HepG2 (cell line): ENCODE measurements around the gene CTAGE8. TPM values are rescaled to one million over a fixed set of nuclear protein-coding genes. Genes with fewer than 3 reads are reported as not detected.
"Not testable (repeated sequence)": the region's sequence is repeated elsewhere in the genome, so short reads cannot be mapped to it uniquely, and the experiment has no call there.

Experiments
- ATAC-seq: fragments of 200-7000 bp; cut with Tn5 transposase; 3 replicates; pipeline ENCODE4 v1.9.1; 2020; ENCODE audit warnings: mild to moderate bottlenecking, moderate library complexity
- BruUV-seq: library from RNA; stranded (reverse); fragments of 400-500 nt; replicated peaks from 2 replicates; lab custom pipeline; 2021; lab: Mats Ljungman, UMichigan
- CTCF ChIA-PET: fragments of 300-600 bp; formaldehyde crosslinking; extraction: SDS; loops from one replicate; lab custom pipeline; 2021; ENCODE audit warnings: low total read pairs, inconsistent platforms, low intra/inter-chr PET ratio; lab: Yijun Ruan, JAX
- POLR2A ChIA-PET: fragments of 350-600 bp; sonication (Branson Sonifier 250); formaldehyde crosslinking; loops from one replicate; lab custom pipeline; 2020; ENCODE audit warnings: antibody characterized with exemption, inconsistent platforms; lab: Yijun Ruan, JAX
- DNase-seq: peaks from one replicate; pipeline ENCODE4 v3.0.0-alpha.2; 2015; ENCODE audit warnings: low spot score
- FAIRE-seq: peaks from 3 replicates; lab custom pipeline; 2011; peaks lifted over from hg19 to GRCh38; lab: Jason Lieb, UNC
- H2AFZ ChIP-seq: one replicate; pipeline ENCODE4 v1.6.1; 2011; ENCODE audit warnings: low read length, inconsistent platforms
- H3K27ac ChIP-seq: fragments of 300-600 bp; 3 replicates; pipeline ENCODE4 v1.8.0; 2011; ENCODE audit warnings: mixed run types, mild to moderate bottlenecking, mixed read lengths, low read length, inconsistent platforms; ENCODE audit not compliant: insufficient read depth; ENCODE audit errors: extremely low read length
- H3K27me3 ChIP-seq, 2 experiments: fragments of 200-600 bp in 1 of 2; 2 replicates in 1 of 2; 3 replicates in 1 of 2; pipeline versions ENCODE4 v1.6.0 to v1.8.0; 2011; ENCODE audit warnings: low read length in 2 of 2, mild to moderate bottlenecking in 2 of 2, moderate library complexity in 2 of 2, inconsistent platforms in 1 of 2; ENCODE audit not compliant: insufficient read depth in 2 of 2, control insufficient read depth in 1 of 2
- H3K36me3 ChIP-seq, 2 experiments: fragments of 200-600 bp in 1 of 2; replicated peaks in 1 of 2; 2 replicates in 1 of 2; 3 replicates in 1 of 2; pipeline versions ENCODE4 v1.5.1 to v1.8.0; 2011; ENCODE audit warnings: low read length in 2 of 2, inconsistent platforms in 1 of 2; ENCODE audit not compliant: insufficient read depth in 2 of 2, control insufficient read depth in 1 of 2
- H3K4me1 ChIP-seq: 2 replicates; pipeline ENCODE4 v1.5.1; 2012; ENCODE audit warnings: low read length, inconsistent platforms; ENCODE audit not compliant: insufficient read depth
- H3K4me2 ChIP-seq: 2 replicates; pipeline ENCODE4 v1.6.0; 2011; ENCODE audit warnings: low read depth, low read length, inconsistent platforms
- H3K4me3 ChIP-seq, 3 experiments: fragments of 200-600 bp in 1 of 3; sonication (generic), shearing (Covaris generic) in 1 of 3; replicated peaks in 1 of 3; 2 replicates each; pipeline ENCODE4 v1.5.1; 2011 to 2016; ENCODE audit warnings: low read length in 3 of 3, inconsistent platforms in 2 of 3, low read depth in 2 of 3, mild to moderate bottlenecking in 2 of 3, control low read depth in 1 of 3, mixed read lengths in 1 of 3; ENCODE audit not compliant: insufficient read depth in 1 of 3
- H3K79me2 ChIP-seq: one replicate; pipeline ENCODE4 v1.6.1; 2011; ENCODE audit warnings: low read length, inconsistent platforms; ENCODE audit not compliant: insufficient read depth
- H3K9ac ChIP-seq: 2 replicates; pipeline ENCODE4 v1.6.0; 2011; ENCODE audit warnings: mild to moderate bottlenecking, low read depth, low read length, inconsistent platforms; ENCODE audit not compliant: insufficient read depth
- H3K9me3 ChIP-seq: 2 replicates; pipeline ENCODE4 v1.5.1; 2012; ENCODE audit warnings: mild to moderate bottlenecking, low read length
- H4K20me1 ChIP-seq: 2 replicates; pipeline ENCODE4 v1.6.0; 2011; ENCODE audit warnings: inconsistent platforms, mild to moderate bottlenecking, low read length, moderate library complexity; ENCODE audit not compliant: insufficient read depth
- WGBS: methylation state at CpG from one replicate; pipeline ENCODE4 v1.1.6; 2017; ENCODE audit warnings: low lambda C conversion rate; 5-methylcytosine and 5-hydroxymethylcytosine counted together
- in situ Hi-C: cut with HindIII; loops from 2 replicates; pipeline ENCODE4 v1.10.0; 2017; ENCODE audit warnings: low pct_unique_long_range_greater_than_20kb; ENCODE audit not compliant: extremely low pct_ligation_motif_present
- intact Hi-C: fragments of 100-400 bp; cut with micrococcal nuclease; formaldehyde crosslinking; loops from one replicate; pipeline ENCODE4 v1.10.0; 2022; ENCODE audit not compliant: unreplicated experiment
- polyA plus RNA-seq, 8 experiments: library from polyadenylated mRNA; depleted of rRNA in 3 of 8; stranded (reverse) in 7 of 8; unstranded in 1 of 8; fragments of >200 nt; fragmentation: Illumina TruSeq in 4 of 8; extraction: Trizol in 4 of 8; gene quantifications; 2 replicates each; pipeline versions ENCODE4 v1.2.1 to v1.2.3, GENCODE V29; 2011 to 2016; ENCODE audit warnings: low read depth in 4 of 8, missing spikeins in 1 of 8, mixed read lengths in 1 of 8; ENCODE audit not compliant: insufficient read depth in 1 of 8
- total RNA-seq, 5 experiments: library from RNA; depleted of rRNA; stranded (reverse); fragments of >200 nt; fragmentation: Illumina TruSeq; extraction: Trizol; gene quantifications; 2 replicates each; pipeline ENCODE4 v1.2.3, GENCODE V29; 2016; ENCODE audit warnings: low read depth in 1 of 5

The CTAGE8 gene
- total and polyA plus RNA-seq, 2 of the 13 experiments (the other 11 are each of a cell fraction or from before 2014, with no cell fraction given), result not detected

- POLR2A ChIA-PET, BruUV-seq, ATAC-seq, H3K27ac ChIP-seq, intact Hi-C loops, H3K4me2 ChIP-seq, CTCF ChIA-PET, H3K4me3 ChIP-seq, H2AFZ ChIP-seq, H3K36me3 ChIP-seq, in situ Hi-C loops, H3K27me3 ChIP-seq, H3K9me3 ChIP-seq, H3K4me1 ChIP-seq, FAIRE-seq, H3K79me2 ChIP-seq, H3K9ac ChIP-seq, DNase-seq, H4K20me1 ChIP-seq: not testable (repeated sequence)
- WGBS, result no CpG with 5 or more reads among the region's 1 CpG
Measured at GRCh38 chr7:144302578-144303303, 33.7 kb upstream of the CTAGE8 start.

DNA sequence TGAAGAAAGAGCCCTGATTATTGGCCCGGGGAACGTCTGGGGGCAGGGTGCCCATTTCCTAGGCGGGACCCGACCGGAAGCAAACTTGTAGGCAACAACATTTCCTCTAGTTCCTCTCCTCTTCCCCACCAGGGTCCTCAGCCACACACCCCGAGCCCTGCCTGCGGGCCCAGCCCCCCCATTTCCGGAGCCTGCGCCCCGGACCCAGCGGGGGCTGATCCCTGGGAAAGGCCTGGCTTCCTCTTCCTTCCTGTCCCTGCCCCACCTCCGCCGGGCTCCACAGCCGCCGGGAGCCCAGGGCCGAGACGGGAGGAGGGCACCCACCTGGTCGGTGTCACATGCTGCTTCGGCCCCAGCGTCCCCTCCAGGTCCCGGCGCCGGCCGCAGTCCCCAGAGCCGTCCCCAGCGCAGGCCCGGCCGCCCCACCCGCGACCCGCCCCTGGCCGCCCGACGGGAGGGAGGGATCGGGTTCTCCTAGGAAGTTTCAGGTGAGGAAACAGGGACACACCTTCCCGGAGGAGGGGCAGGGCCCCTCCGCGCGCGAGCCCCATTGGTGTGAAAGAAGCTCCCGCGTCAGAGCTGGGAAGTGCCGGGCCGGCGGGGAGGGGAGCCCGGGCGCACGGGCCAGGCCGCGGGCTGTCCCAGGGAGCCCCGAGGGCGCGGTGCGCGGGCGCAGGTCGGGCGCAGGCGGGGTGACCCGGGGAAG, 24.9 kb upstream of the CTAGE8 start:
- H3K27ac ChIP-seq, H3K36me3 ChIP-seq, DNase-seq, H3K27me3 ChIP-seq, H3K4me1 ChIP-seq, H3K9ac ChIP-seq, in situ Hi-C loops, FAIRE-seq, CTCF ChIA-PET, H3K4me3 ChIP-seq, POLR2A ChIA-PET, H3K4me2 ChIP-seq, H3K9me3 ChIP-seq, BruUV-seq, intact Hi-C loops, H2AFZ ChIP-seq, H4K20me1 ChIP-seq, H3K79me2 ChIP-seq: not testable (repeated sequence)
- peak; percentile 93 for ATAC-seq
- WGBS, result no CpG with 5 or more reads among the region's 60 CpGs

DNA sequence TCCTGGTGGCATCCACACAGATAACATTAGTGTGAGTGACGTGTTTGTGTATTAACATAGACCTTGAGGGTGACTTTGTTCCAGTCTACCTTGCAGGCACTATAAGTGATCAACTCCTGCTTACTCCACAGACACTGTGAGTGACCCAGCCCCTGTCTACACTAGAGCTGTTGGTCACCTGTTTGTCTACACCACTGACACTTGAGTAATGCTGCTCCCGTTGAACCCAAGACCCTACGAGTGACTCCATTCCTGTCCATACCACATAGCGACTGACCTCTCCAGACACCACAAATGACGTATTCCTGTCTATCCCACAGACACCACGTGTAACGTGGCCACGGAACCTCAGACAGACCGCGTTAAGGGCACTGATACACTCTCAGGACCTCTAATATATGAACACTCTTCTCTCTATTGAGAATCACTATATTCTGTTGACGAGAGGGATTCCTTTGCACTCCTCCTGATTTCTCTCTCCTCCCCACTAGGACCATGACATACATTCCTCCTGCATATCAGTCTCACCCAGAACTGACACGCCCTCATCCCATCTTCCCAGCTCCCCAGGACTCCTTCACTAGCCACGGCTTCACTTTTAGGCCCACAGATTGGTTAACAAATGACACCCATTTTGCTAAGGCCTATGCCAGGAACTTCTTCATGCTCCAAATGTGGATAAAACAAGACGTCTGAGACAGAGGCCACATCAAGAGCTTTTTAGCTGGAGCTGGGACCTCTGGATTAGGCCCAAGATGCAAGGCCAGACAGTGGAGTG, 23.5 kb upstream of the CTAGE8 start:
- POLR2A ChIA-PET, H3K27ac ChIP-seq, H4K20me1 ChIP-seq, H3K36me3 ChIP-seq, FAIRE-seq, H3K79me2 ChIP-seq, H3K27me3 ChIP-seq, H3K4me3 ChIP-seq, ATAC-seq, H2AFZ ChIP-seq, CTCF ChIA-PET, H3K9ac ChIP-seq, H3K9me3 ChIP-seq, in situ Hi-C loops, intact Hi-C loops, H3K4me2 ChIP-seq, H3K4me1 ChIP-seq, DNase-seq: not testable (repeated sequence)
- TSS peak; percentile 63 for BruUV-seq
- 59% methylated on average over 4 of the region's 14 CpGs for WGBS

DNA sequence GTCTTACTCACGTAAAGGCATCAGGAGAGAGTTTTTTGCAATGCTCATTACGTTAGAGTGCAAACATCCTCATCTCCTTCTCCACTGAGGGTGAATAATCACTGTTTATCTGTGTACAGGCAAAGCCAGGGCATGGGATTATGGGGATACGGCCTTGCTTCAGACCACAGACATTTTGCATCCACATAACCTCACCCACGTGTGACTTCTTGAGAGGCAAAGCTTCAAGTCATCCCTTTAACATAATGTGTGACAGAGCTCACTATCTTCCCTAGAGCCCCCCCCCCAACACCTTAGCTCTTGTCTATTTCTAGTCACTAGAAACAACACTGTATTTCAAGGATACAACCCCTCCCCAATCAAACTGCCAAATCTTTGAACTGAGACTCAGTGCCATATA, 22.5 kb upstream of the CTAGE8 start:
- H3K4me3 ChIP-seq, POLR2A ChIA-PET, BruUV-seq, ATAC-seq, H2AFZ ChIP-seq, H3K9me3 ChIP-seq, H3K4me2 ChIP-seq, H3K27me3 ChIP-seq, H3K9ac ChIP-seq, FAIRE-seq, intact Hi-C loops, H4K20me1 ChIP-seq, H3K4me1 ChIP-seq, H3K36me3 ChIP-seq, H3K79me2 ChIP-seq, H3K27ac ChIP-seq, DNase-seq, CTCF ChIA-PET, in situ Hi-C loops: not testable (repeated sequence)
- 20% methylated on average over 1 of the region's 4 CpGs for WGBS
